HepG2 (cell line): Measurements from ENCODE around the gene N4BP2L1. TPM values are rescaled to one million over a fixed set of nuclear protein-coding genes. Genes with fewer than 3 reads are reported as not detected.

Source experiments
- AKNA ChIP-seq: sonication (generic); formaldehyde crosslinking; IDR thresholded peaks from 2 replicates; pipeline ENCODE4 v1.4.0; 2020; ENCODE audit warnings: missing genetic modification reagents, borderline replicate concordance
- ATAD3A ChIP-seq: sonication (generic); formaldehyde crosslinking; IDR thresholded peaks from 2 replicates; pipeline ENCODE4 v1.4.0; 2020; ENCODE audit warnings: missing genetic modification reagents
- FOXA1 ChIP-seq, 2 experiments: fragments of 450-650 bp in 1 of 2; sonication (generic) in 1 of 2; formaldehyde crosslinking in 1 of 2; IDR thresholded peaks; 2 replicates each; pipeline versions ENCODE4 v1.4.0 to v1.6.1; 2016 to 2020; ENCODE audit warnings: missing genetic modification reagents in 1 of 2
- FOXK1 ChIP-seq: sonication (generic); formaldehyde crosslinking; IDR thresholded peaks from 2 replicates; pipeline ENCODE4 v1.4.0; 2020; ENCODE audit warnings: low read depth, missing genetic modification reagents, borderline replicate concordance
- KDM6A ChIP-seq: IDR thresholded peaks from 2 replicates; pipeline ENCODE4 v1.6.1; 2016; ENCODE audit warnings: low read depth
- KLF16 ChIP-seq, 2 experiments: sonication (generic) in 1 of 2; formaldehyde crosslinking in 1 of 2; IDR thresholded peaks; 2 replicates each; pipeline versions ENCODE4 v1.6.1 to v1.8.0; 2016 to 2023; ENCODE audit warnings: missing genetic modification reagents in 2 of 2, missing compliant biosample characterization in 1 of 2
- MAF1 ChIP-seq: sonication (generic); formaldehyde crosslinking; IDR thresholded peaks from 2 replicates; pipeline ENCODE4 v1.5.0; 2020; ENCODE audit warnings: missing genetic modification reagents, borderline replicate concordance
- NKX3-1 ChIP-seq: sonication (generic); formaldehyde crosslinking; IDR thresholded peaks from 2 replicates; pipeline ENCODE4 v1.5.0; 2020; ENCODE audit warnings: missing genetic modification reagents
- NR2F2 ChIP-seq: IDR thresholded peaks from 2 replicates; pipeline ENCODE4 v1.6.1; 2012; ENCODE audit warnings: low read depth, inconsistent platforms, borderline replicate concordance
- PPARG ChIP-seq: conservative IDR thresholded peaks from 2 replicates; pipeline ENCODE4 v1.6.1; 2016; ENCODE audit warnings: missing biosample characterization, missing genetic modification reagents
- RXRB ChIP-seq: IDR thresholded peaks from 2 replicates; pipeline ENCODE4 v1.6.1; 2016; ENCODE audit warnings: borderline replicate concordance, missing genetic modification reagents, missing compliant biosample characterization
- ZBTB39 ChIP-seq: sonication (generic); formaldehyde crosslinking; IDR thresholded peaks from 2 replicates; pipeline ENCODE4 v1.5.0; 2020; ENCODE audit warnings: missing genetic modification reagents
- ZNF292 ChIP-seq: sonication (generic); formaldehyde crosslinking; IDR thresholded peaks from 2 replicates; pipeline ENCODE4 v1.8.1; 2022; ENCODE audit warnings: mild to moderate bottlenecking, low read depth, missing genetic modification reagents, borderline replicate concordance
- ZNF33A ChIP-seq: sonication (generic); formaldehyde crosslinking; IDR thresholded peaks from 2 replicates; pipeline ENCODE4 v1.5.1; 2020; ENCODE audit warnings: missing genetic modification reagents, mild to moderate bottlenecking, moderate library complexity, borderline replicate concordance
- ZNF589 ChIP-seq: sonication (generic); formaldehyde crosslinking; conservative IDR thresholded peaks from 2 replicates; pipeline ENCODE4 v1.8.0; 2022; ENCODE audit warnings: mild to moderate bottlenecking, moderate library complexity, missing genetic modification reagents
- ZNF646 ChIP-seq: sonication (generic); formaldehyde crosslinking; IDR thresholded peaks from 2 replicates; pipeline ENCODE4 v1.9.0; 2021; ENCODE audit warnings: mild to moderate bottlenecking, missing genetic modification reagents
- polyA plus RNA-seq, 8 experiments: library from polyadenylated mRNA; depleted of rRNA in 3 of 8; stranded (reverse) in 7 of 8; unstranded in 1 of 8; fragments of >200 nt; fragmentation: Illumina TruSeq in 4 of 8; extraction: Trizol in 4 of 8; gene quantifications; 2 replicates each; pipeline versions ENCODE4 v1.2.1 to v1.2.3, GENCODE V29; 2011 to 2016; ENCODE audit warnings: low read depth in 4 of 8, missing spikeins in 1 of 8, mixed read lengths in 1 of 8; ENCODE audit not compliant: insufficient read depth in 1 of 8
- total RNA-seq, 5 experiments: library from RNA; depleted of rRNA; stranded (reverse); fragments of >200 nt; fragmentation: Illumina TruSeq; extraction: Trizol; gene quantifications; 2 replicates each; pipeline ENCODE4 v1.2.3, GENCODE V29; 2016; ENCODE audit warnings: low read depth in 1 of 5

Gene N4BP2L1
- total and polyA plus RNA-seq, 2 of the 13 experiments (the other 11 are each of a cell fraction or from before 2014, with no cell fraction given), result 13.2 to 34.5 TPM

GRCh38 chr13:32446220-32446619 lies 18.3 kb upstream of the N4BP2L1 start (continued):
- TF ChIP-seq ZBTB39 (no peak), ZNF33A (CRISPR knock-in tag) (no peak), AKNA (CRISPR knock-in tag) (no peak), NR2F2 (no peak), MAF1 (CRISPR knock-in tag) (no peak), KDM6A (no peak; the same call in 1 of the 2 replicates), PPARG (CRISPR knock-in tag) (peak; percentile 52; the same call in 1 of the 2 replicates), KLF16 (CRISPR knock-in tag; IDR thresholded peaks at IDR 0.05) (no peak), ZNF646 (CRISPR knock-in tag) (no peak), RXRB (CRISPR knock-in tag) (peak; percentile 59; the same call in 1 of the 2 replicates), ZNF292 (CRISPR knock-in tag) (peak; percentile 52; the same call in 1 of the 2 replicates), FOXK1 (CRISPR knock-in tag) (peak; percentile 74; the same call in 1 of the 2 replicates), FOXA1 (IDR thresholded peaks at IDR 0.05) (no peak), FOXA1 (CRISPR knock-in tag; IDR thresholded peaks at IDR 0.05) (no peak), ATAD3A (CRISPR knock-in tag) (no peak), NKX3-1 (no peak), ZNF589 (0 out of 2 replicates have a peak, but pooled peaks have one; percentile 21)
